Measurements from ENCODE around the gene POLRMT. TPM values are rescaled to one million over a fixed set of nuclear protein-coding genes. Genes with fewer than 3 reads are reported as not detected.

Gene POLRMT
- total and polyA plus RNA-seq, 9 donors, result 13.5 to 52.3 (median 40.6) TPM

DNA sequence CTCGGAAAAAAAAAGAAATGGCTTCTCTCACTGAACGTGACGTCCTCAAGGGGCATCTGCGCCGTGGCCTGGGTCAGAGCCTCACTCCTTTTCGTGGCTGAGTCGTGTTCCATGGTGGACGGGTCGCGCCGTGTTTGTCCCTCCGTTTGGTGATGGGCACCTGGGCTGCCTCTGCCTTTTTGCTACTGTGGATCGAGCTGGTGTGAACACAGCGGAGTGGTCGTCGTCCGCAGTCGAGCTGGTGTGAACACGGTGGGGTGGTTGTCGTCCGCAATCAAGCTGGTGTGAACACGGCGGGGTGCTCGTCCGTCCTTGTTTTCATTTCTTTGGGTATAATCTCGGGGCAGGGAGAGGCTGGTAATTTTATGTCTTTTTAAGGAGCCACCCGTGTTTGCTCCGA lies 32.0 kb downstream of the POLRMT start:
- intact Hi-C loops (cut with DNase I), result no loop called here
- Histone ChIP-seq H3K27me3 (no peaks in the 10 kb centered on the region), H3K27ac (no peak overlapping the region), H3K36me3 (no peaks in the 10 kb centered on the region), H3K4me1 (ENCODE audit: insufficient read depth) (no peaks in the 10 kb centered on the region), H3K4me3 (no peak overlapping the region), H3K9me3 (no peaks in the 10 kb centered on the region)
- WGBS, 3 donors, result 74 to 90% (median 87%) methylated on average over 28 of the region's 28 CpGs
- DNase-seq, result no peak
- TF ChIP-seq EP300 (IDR thresholded peaks at IDR 0.05), result no peak
- TF ChIP-seq, protein P1, sequence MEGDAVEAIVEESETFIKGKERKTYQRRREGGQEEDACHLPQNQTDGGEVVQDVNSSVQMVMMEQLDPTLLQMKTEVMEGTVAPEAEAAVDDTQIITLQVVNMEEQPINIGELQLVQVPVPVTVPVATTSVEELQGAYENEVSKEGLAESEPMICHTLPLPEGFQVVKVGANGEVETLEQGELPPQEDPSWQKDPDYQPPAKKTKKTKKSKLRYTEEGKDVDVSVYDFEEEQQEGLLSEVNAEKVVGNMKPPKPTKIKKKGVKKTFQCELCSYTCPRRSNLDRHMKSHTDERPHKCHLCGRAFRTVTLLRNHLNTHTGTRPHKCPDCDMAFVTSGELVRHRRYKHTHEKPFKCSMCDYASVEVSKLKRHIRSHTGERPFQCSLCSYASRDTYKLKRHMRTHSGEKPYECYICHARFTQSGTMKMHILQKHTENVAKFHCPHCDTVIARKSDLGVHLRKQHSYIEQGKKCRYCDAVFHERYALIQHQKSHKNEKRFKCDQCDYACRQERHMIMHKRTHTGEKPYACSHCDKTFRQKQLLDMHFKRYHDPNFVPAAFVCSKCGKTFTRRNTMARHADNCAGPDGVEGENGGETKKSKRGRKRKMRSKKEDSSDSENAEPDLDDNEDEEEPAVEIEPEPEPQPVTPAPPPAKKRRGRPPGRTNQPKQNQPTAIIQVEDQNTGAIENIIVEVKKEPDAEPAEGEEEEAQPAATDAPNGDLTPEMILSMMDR (IDR thresholded peaks at IDR 0.05), result no peak
- TF ChIP-seq POLR2A (IDR thresholded peaks at IDR 0.05), result no peak

DNA sequence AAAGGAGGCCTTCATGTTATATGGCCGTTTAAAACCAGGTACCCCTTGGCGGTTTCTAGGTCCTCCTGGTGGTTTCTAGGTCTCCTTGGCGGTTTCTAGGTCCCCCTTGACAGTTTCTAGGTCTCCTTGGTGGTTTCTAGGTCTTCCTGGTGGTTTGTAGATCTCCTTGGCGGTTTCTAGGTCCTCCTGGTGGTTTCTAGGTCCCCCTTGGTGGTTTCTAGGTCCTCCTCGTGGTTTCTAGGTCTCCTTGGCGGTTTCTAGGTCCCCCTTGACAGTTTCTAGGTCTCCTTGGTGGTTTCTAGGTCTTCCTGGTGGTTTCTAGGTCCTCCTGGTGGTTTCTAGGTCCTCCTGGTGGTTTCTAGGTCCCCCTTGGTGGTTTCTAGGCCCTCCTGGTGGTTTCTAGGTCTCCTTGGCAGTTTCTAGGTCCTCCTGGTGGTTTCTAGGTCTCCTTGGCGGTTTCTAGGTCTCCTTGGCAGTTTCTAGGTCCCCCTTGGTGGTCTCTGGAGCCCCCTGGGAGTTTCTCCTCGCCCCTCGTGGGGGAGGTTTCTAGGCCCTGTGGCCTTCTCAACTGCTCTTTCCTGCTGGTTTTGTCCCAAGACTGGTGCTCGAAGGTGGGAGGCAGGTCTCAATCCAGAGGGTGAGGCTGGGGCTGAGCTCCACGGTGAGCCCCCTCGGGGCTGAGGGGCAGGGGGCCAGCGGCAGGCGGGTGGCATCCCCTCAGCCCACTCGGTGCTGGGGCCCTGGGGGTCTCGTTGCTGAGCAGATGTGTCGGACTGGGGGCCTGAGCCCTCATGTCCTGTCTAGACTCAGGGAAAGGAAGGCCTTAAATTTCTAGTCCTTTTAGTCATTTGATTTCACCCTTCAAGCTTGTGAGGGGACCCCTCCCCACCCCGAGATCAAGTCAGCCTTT lies 35.7 kb downstream of the POLRMT start:
- H3K4me1 ChIP-seq (ENCODE audit: insufficient read depth), result no peaks in the 10 kb centered on the region
- H3K36me3 ChIP-seq, result no peaks in the 10 kb centered on the region
- no peak for DNase-seq
- intact Hi-C loops (cut with DNase I), result no loop called here
- H3K27me3 ChIP-seq, result no peaks in the 10 kb centered on the region
- no peak for TF ChIP-seq POLR2A (IDR thresholded peaks at IDR 0.05)
- TF ChIP-seq EP300 (IDR thresholded peaks at IDR 0.05), result no peak
- TF ChIP-seq, protein P1 (IDR thresholded peaks at IDR 0.05), result no peak
- no peaks in the 10 kb centered on the region for H3K9me3 ChIP-seq
- 68 to 73% (median 72%) methylated on average over 18 of the region's 18 CpGs for WGBS, 3 donors
- H3K4me3 ChIP-seq, result no peak overlapping the region
- no peak overlapping the region for H3K27ac ChIP-seq

DNA sequence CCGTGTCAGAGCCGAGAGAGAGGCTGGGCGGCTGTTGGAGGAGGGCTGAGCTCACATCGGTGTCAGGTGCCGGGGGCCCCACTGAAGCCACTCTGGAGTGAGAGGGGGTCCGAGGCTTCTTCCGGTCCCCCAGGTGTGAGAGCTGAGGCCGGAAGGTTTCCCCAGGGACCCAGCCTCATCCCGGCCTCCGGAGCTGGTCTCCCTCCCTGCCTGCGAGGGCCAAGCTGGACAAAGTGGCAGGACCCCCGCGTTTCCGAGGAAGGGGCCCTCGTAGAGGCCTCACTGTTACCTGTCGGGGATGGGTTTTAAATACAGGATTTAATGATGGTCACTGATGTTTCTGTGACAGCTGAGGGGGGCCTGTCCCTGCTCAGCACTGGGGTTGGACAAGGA lies 37.1 kb downstream of the POLRMT start:
- Histone ChIP-seq H3K9me3 (no peaks in the 10 kb centered on the region), H3K36me3 (no peaks in the 10 kb centered on the region), H3K27me3 (no peaks in the 10 kb centered on the region), H3K4me1 (ENCODE audit: insufficient read depth) (peaks cover 1% of the 10 kb centered on the region), H3K27ac (no peak overlapping the region), H3K4me3 (no peak overlapping the region)
- TF ChIP-seq POLR2A (IDR thresholded peaks at IDR 0.05), result no peak
- TF ChIP-seq, protein P1 (IDR thresholded peaks at IDR 0.05), result no peak
- no peak for TF ChIP-seq EP300 (IDR thresholded peaks at IDR 0.05)
- DNase-seq, result no peak
- 82 to 88% (median 84%) methylated on average over 13 to 16 of the region's 16 CpGs for WGBS, 3 donors
- intact Hi-C loops (cut with DNase I), result no loop called here

DNA sequence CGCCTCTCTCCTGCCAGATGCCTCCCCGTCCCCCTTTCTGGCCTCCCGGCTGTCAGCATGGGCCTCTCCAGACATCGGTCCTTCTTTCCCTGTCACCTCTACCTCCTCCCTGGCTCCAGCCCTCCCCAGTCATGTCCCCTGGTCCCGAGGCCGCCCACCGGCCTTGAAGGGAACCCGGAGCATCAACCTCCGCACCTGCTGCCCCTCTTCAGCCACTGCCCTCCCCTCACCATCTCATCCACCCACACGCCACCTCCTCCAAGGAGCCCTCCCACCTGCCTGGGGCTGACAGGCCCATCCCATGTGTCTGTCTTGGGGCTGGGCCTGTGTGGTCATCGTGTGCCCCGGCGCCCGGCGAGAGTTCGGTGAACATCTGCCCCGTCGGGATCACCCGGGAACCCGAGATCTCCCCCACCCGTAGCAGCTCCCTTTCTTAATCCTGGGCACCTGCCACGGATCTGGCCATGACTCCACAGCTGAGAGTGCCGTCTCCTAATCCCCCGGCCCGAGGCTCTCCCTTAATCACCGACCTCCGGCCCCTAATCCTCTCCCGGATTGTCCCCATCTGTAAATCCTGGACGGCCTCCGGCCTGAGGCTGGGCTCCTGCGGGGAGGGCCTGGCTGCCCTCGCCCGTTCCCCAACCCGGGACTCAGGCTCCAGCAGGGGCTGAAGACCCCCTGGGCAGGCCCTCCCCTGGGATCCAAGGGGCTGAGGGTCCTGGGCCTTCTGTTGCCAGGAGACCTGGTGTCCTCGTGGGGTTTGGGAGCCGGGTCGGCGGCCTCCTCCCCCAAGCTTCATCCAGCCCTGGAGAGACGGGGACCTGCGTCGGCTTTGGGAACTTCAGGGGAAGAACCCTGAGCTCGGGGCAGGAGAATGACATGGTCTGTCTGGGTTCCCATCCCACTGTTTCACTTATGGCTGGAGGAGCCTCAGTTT lies 37.7 kb downstream of the POLRMT start:
- TF ChIP-seq, protein P1 (IDR thresholded peaks at IDR 0.05), result no peak
- TF ChIP-seq EP300 (IDR thresholded peaks at IDR 0.05) (no peak), POLR2A (IDR thresholded peaks at IDR 0.05) (no peak)
- Histone ChIP-seq H3K36me3 (no peaks in the 10 kb centered on the region), H3K4me1 (ENCODE audit: insufficient read depth) (peaks cover 2% of the 10 kb centered on the region), H3K9me3 (no peaks in the 10 kb centered on the region), H3K27me3 (peaks cover 5% of the 10 kb centered on the region), H3K4me3 (no peak overlapping the region), H3K27ac (no peak overlapping the region)
- WGBS, 3 donors, result 64 to 72% (median 68%) methylated on average over 41 to 42 of the region's 42 CpGs
- no peak for DNase-seq
- intact Hi-C loops (cut with DNase I), result no loop called here
